Measurements from ENCODE around the gene CAST.

- no peak for TF ChIP-seq TAF1 (IDR thresholded peaks at IDR 0.05; ENCODE audit: low read depth, low read length)
- TF ChIP-seq POLR2A (IDR thresholded peaks at IDR 0.05; ENCODE audit: low read depth, low read length): no peak
Measured at GRCh38 chr5:96743805-96744204, 81.6 kb downstream of the CAST start.

Measured in GM12891 (cell line).